Stimulated activated naive CD8-positive, alpha-beta T cell treated with anti-CD3 and anti-CD28 coated beads, Interleukin-15, Interleukin-2, amounts not matched to agents 100 ng/mL and 50 ng/mL, for 24 hours (primary cell): ENCODE results near the gene ALDH1A3.

Experiments
- H3K27ac Mint-ChIP-seq: one replicate; pipeline ENCODE4 v1.8.0; 2021; ENCODE audit warnings: mild to moderate bottlenecking, mixed read lengths
- H3K27me3 Mint-ChIP-seq: one replicate; pipeline ENCODE4 v1.8.0; 2021; ENCODE audit warnings: mixed read lengths
- H3K36me3 Mint-ChIP-seq: one replicate; pipeline ENCODE4 v1.8.0; 2021; ENCODE audit warnings: low read depth, mixed read lengths
- H3K4me1 Mint-ChIP-seq: one replicate; pipeline ENCODE4 v1.8.0; 2021; ENCODE audit warnings: low read depth, mixed read lengths
- H3K4me3 Mint-ChIP-seq: one replicate; pipeline ENCODE4 v1.8.0; 2021; ENCODE audit warnings: mild to moderate bottlenecking, mixed read lengths
- H3K9me3 Mint-ChIP-seq: one replicate; pipeline ENCODE4 v1.8.0; 2021; ENCODE audit warnings: mixed read lengths

Gene ALDH1A3

DNA sequence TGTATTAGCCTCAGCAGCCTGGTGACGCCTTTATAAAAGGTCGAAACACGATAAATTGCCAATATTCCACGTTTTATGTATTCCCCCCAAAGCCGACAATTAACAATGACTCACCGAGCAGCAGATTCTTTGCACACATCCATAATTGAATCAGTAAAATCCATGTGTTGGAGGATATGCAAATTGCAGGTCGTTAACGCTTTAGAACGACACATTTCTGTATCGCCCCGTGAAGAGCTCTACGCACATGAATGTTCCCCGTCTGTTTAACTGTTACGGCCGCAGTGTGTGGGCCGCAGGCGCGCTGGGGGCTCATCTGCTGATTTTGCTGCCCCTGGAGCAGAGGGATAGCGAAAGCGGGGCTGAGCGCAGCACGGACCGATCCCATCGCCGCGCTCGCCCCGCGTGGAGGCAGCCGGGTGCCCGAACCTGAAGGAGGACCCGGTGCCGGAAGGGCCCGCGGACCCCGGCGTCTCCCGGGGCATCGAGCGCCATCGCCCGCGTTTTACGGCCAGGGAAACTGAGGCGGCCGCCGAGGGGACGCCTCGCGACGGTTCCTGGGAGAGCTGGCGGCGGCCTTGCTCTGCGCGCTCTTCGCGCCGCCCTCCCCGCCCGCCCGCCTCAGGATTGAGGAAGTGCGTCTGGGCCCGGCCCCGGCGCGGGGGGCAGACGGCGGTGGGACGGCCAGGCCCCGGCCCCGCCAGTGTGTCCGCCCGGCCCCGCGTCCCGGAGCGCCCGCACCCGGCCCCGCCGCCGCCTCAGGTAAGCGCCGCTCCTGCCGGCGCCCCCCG, 39.3 kb downstream of the ALDH1A3 start, which contains the start of gene LRRK1:
LRRK1 (plus strand) TSS at position 668 of the 791 bp plus-strand sequence. CDS start 5,276 bp downstream, outside the sequence.
- H3K27me3 Mint-ChIP-seq: peaks cover 54% of the 10 kb centered on the region
- no peak within 1 kb of the TSS for H3K27ac Mint-ChIP-seq
- no peaks in the 10 kb centered on the region for H3K36me3 Mint-ChIP-seq
- H3K9me3 Mint-ChIP-seq: no peaks in the 10 kb centered on the region
- H3K4me3 Mint-ChIP-seq: peak within 1 kb of the TSS; percentile 75
- peaks cover 35% of the 10 kb centered on the region for H3K4me1 Mint-ChIP-seq

GRCh38 chr15:100919481-100920405, 40.1 kb downstream of the ALDH1A3 start:
- peaks cover 35% of the 10 kb centered on the region for H3K4me1 Mint-ChIP-seq
- H3K9me3 Mint-ChIP-seq: no peaks in the 10 kb centered on the region
- no peaks in the 10 kb centered on the region for H3K36me3 Mint-ChIP-seq
- no peak overlapping the region for H3K27ac Mint-ChIP-seq
- peaks cover 51% of the 10 kb centered on the region for H3K27me3 Mint-ChIP-seq
- H3K4me3 Mint-ChIP-seq: peak overlapping the region; percentile 74

GRCh38 chr15:100920516-100921135, 41.0 kb downstream of the ALDH1A3 start:
- Mint-ChIP-seq H3K4me1 (peaks cover 35% of the 10 kb centered on the region), H3K27ac (no peak overlapping the region), H3K36me3 (no peaks in the 10 kb centered on the region), H3K4me3 (peak overlapping the region; percentile 74), H3K27me3 (peaks cover 54% of the 10 kb centered on the region), H3K9me3 (no peaks in the 10 kb centered on the region)

GRCh38 chr15:100922192-100923040, 42.8 kb downstream of the ALDH1A3 start:
- Mint-ChIP-seq H3K27me3 (peaks cover 45% of the 10 kb centered on the region), H3K27ac (peak overlapping the region; percentile 75), H3K9me3 (no peaks in the 10 kb centered on the region), H3K36me3 (no peaks in the 10 kb centered on the region), H3K4me3 (peak overlapping the region; percentile 50), H3K4me1 (peaks cover 35% of the 10 kb centered on the region)

DNA sequence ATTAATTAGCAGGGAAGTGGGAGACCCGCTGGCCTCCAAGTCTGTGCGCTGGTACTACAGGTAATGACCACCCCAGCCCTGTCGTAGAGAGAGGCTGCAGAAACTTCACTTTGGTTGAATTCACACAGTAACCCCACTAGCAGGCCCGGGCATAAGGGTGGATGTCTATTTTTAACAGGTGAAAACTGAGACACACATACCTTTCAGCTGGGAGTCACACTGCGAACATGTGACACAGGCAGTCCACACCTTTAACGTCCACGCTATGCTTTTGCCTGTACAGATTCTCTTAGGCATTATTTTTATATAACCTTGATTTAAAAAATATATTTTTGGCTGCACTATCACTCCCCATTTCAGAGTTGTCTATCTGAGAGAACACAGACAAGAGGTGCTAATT, 43.4 kb downstream of the ALDH1A3 start:
- Mint-ChIP-seq H3K9me3 (no peaks in the 10 kb centered on the region), H3K4me1 (peaks cover 34% of the 10 kb centered on the region), H3K36me3 (no peaks in the 10 kb centered on the region), H3K27ac (no peak overlapping the region), H3K27me3 (peaks cover 42% of the 10 kb centered on the region), H3K4me3 (no peak overlapping the region)

- peaks cover 26% of the 10 kb centered on the region for H3K4me1 Mint-ChIP-seq
- H3K4me3 Mint-ChIP-seq: no peak overlapping the region
- H3K27ac Mint-ChIP-seq: no peak overlapping the region
- no peaks in the 10 kb centered on the region for H3K36me3 Mint-ChIP-seq
- no peaks in the 10 kb centered on the region for H3K9me3 Mint-ChIP-seq
- H3K27me3 Mint-ChIP-seq: peaks cover 37% of the 10 kb centered on the region
Observed at GRCh38 chr15:100923902-100924301, 44.3 kb downstream of the ALDH1A3 start.

- Mint-ChIP-seq H3K36me3 (no peaks in the 10 kb centered on the region), H3K4me3 (no peak overlapping the region), H3K4me1 (peaks cover 26% of the 10 kb centered on the region), H3K9me3 (no peaks in the 10 kb centered on the region), H3K27ac (no peak overlapping the region), H3K27me3 (peaks cover 37% of the 10 kb centered on the region)
Observed at GRCh38 chr15:100924436-100924835, 44.8 kb downstream of the ALDH1A3 start.

DNA sequence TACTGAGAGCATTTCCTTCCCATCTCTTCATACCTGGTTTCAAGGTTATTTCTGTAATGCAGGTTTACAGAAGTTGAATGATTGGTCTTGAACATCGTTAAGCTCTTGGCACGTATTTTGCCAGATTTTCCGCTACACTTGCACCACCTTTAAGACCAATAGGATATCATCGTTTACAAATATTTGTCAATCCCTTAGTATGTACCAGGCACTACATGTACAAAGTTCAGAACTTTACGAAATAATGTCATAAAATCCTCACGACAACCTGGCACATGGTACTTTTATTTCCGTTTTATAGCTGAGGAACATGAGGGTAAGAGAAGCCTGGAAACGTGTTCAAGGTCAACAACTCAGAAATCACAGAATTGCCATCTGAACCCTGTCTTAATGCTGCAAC, 45.8 kb downstream of the ALDH1A3 start:
- peaks cover 19% of the 10 kb centered on the region for H3K4me1 Mint-ChIP-seq
- H3K27ac Mint-ChIP-seq: no peak overlapping the region
- no peak overlapping the region for H3K4me3 Mint-ChIP-seq
- no peaks in the 10 kb centered on the region for H3K9me3 Mint-ChIP-seq
- no peaks in the 10 kb centered on the region for H3K36me3 Mint-ChIP-seq
- peaks cover 29% of the 10 kb centered on the region for H3K27me3 Mint-ChIP-seq

GRCh38 chr15:100926258-100926657, 46.6 kb downstream of the ALDH1A3 start:
- H3K9me3 Mint-ChIP-seq: no peaks in the 10 kb centered on the region
- H3K27me3 Mint-ChIP-seq: peaks cover 21% of the 10 kb centered on the region
- H3K4me3 Mint-ChIP-seq: no peak overlapping the region
- no peak overlapping the region for H3K27ac Mint-ChIP-seq
- H3K4me1 Mint-ChIP-seq: peaks cover 12% of the 10 kb centered on the region
- H3K36me3 Mint-ChIP-seq: no peaks in the 10 kb centered on the region

GRCh38 chr15:100926971-100927756, 47.5 kb downstream of the ALDH1A3 start:
- Mint-ChIP-seq H3K27ac (no peak overlapping the region), H3K27me3 (peaks cover 13% of the 10 kb centered on the region), H3K4me1 (peaks cover 8% of the 10 kb centered on the region), H3K4me3 (no peak overlapping the region), H3K9me3 (no peaks in the 10 kb centered on the region), H3K36me3 (no peaks in the 10 kb centered on the region)

DNA sequence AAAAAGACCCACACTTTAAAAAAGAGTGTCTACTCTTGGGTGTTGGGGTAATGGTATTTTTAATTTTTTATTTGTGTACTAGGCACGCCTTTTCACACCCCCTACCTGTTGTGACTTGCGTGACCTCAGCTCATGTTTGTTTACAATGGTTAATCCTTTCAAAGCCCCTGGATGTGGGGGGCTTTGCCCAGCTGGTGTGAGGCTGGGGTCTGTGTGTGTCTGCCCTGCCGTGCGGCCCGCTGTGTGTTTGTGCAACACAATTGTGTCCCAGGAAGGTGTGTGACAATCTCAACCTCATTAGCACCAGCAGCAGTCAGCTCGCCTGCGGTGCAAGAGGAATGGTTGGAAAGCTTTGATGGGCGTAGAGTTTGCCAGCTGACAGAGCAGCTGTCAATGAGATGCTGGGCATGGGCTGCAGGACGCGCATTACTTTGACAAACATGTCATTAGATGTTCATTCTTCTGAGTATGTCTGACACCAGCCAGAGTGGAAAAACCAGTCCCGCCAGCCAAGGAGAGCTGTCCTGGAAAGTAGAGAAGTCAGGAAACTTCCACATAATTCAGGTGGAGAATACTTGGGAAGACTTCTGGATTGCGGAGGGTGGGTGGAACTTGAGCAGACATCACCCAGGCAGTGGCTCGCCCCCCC, 49.1 kb downstream of the ALDH1A3 start:
- Mint-ChIP-seq H3K27me3 (peaks cover 4% of the 10 kb centered on the region), H3K9me3 (no peaks in the 10 kb centered on the region), H3K4me1 (peaks cover 3% of the 10 kb centered on the region), H3K27ac (no peak overlapping the region), H3K4me3 (no peak overlapping the region), H3K36me3 (no peaks in the 10 kb centered on the region)

GRCh38 chr15:100929641-100930042, 50.0 kb downstream of the ALDH1A3 start:
- H3K4me3 Mint-ChIP-seq: no peak overlapping the region
- H3K4me1 Mint-ChIP-seq: peaks cover 3% of the 10 kb centered on the region
- H3K27ac Mint-ChIP-seq: no peak overlapping the region
- H3K36me3 Mint-ChIP-seq: no peaks in the 10 kb centered on the region
- no peaks in the 10 kb centered on the region for H3K9me3 Mint-ChIP-seq
- peaks cover 4% of the 10 kb centered on the region for H3K27me3 Mint-ChIP-seq

DNA sequence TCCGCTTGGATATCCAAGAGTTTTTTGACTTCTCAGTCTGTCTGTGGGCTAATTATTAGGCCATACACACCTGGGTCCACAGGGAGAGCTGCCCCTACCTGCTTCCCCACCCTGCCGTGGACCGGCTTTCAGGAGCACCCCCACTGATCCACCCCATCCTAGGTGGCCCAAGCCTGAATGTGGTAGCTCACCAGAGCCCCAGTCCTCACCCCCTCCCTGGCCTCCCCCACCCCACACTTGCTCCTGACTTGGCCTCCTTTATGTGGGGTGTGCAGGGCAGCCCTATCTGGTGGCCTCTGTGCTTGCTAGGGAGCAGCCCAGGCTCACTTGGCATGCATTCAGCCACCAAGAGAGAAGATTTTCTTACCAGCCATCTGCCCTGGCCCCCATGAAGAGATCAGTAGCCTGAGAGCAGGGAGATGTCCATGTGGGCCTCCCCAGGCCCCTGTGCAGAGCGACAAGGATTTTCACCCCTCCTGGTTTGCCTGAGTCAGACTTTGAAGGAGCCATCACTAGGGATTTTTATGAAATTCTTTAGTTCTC, 50.7 kb downstream of the ALDH1A3 start:
- Mint-ChIP-seq H3K9me3 (no peaks in the 10 kb centered on the region), H3K36me3 (no peaks in the 10 kb centered on the region), H3K27ac (no peak overlapping the region), H3K4me1 (peaks cover 3% of the 10 kb centered on the region), H3K27me3 (peaks cover 2% of the 10 kb centered on the region), H3K4me3 (no peak overlapping the region)
